ENCODE results near the gene KRT74.

GRCh38 chr12:52546126-52546525 lies 27.5 kb downstream of the KRT74 start:
- TF ChIP-seq CTCF (conservative IDR thresholded peaks at IDR 0.05; ENCODE audit: low read length): no peak
- TF ChIP-seq EZH2phosphoT487 (IDR thresholded peaks at IDR 0.05; ENCODE audit: borderline replicate concordance, low read depth, low read length): no peak
